GM12872 (cell line): ENCODE measurements around the gene CIB2.

Experiments
- CTCF ChIP-seq: IDR thresholded peaks from 3 replicates; pipeline ENCODE4 v1.5.1; 2011; ENCODE audit warnings: low read depth, mild to moderate bottlenecking, low read length, moderate library complexity; ENCODE audit not compliant: insufficient read depth

The CIB2 gene

GRCh38 chr15:78130466-78131294, 565 bp downstream of the CIB2 start:
- no peak for TF ChIP-seq CTCF

DNA sequence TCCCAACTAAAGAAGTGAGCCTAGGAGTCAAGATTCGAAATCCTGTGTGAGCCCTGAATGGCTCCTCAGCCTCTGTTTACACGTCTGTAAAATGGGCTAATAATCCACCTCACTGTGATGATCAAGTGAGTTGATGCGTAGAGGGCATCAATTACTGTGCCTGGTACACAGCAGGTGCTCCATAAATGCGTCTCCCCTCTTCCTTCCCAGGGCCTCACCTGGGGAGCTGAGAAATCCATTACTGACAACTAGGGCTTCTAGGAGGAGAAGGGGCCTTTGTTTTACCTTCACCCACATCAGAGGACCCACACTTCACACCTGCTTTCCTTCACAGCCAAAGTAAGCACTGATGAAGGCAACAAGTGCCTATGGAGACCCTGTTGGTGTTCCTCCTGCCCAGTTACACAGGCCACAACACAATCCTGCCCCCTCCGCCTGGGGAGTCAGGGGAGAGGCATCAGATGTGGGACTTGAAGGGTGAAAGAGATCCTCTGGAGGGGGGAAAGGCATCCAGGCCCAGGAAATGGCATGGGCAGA, 1.4 kb downstream of the CIB2 start:
- no peak for TF ChIP-seq CTCF

GRCh38 chr15:78129077-78129750, 2.0 kb downstream of the CIB2 start:
- no peak for TF ChIP-seq CTCF

- no peak for TF ChIP-seq CTCF
These were observed 3.4 kb downstream of the CIB2 start for GRCh38 chr15:78127882-78128281.

DNA sequence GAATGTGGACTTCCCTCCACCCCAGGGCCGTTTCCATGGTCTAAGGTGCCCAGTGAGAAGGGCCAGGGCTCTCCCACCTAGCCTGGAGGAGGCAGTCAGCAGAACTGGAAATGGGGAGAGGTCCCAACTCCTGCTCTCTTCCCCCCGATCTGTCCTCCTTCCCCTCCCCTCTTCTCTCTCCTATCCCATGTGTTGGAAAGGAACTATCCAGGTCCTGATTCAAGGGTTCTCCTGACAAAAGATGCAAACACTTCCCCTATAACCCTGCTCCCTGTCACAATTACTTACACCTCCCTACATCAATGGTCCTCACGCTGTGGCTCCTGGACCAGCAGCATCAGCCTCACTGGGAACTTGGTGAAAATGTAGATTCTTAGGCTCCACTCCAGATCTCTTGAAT, 6.0 kb downstream of the CIB2 start:
- TF ChIP-seq CTCF, result no peak

GRCh38 chr15:78120523-78120922, 10.7 kb downstream of the CIB2 start:
- TF ChIP-seq CTCF, result no peak

DNA sequence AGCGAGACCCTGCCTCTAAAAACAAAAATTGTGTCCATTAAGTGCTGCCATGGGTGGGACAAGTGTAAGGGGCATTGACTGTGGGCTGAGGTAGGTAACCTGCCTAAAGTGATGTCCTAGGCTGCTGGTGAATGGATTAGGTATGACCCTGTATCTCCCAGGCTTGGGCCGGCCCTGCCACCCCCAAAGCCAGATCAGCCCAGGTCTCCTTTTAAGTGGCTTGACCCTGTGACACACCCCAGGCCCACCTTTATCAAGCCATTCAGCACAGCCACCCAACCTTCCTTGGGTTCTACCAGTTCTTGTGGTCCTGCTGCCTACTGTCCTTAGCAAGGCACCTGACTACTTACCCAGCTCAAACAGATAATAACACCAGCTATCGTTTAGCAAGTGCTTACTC, 18.7 kb downstream of the CIB2 start:
- TF ChIP-seq CTCF, result no peak
